ENCODE results near the gene TANGO6.

Gene TANGO6

DNA sequence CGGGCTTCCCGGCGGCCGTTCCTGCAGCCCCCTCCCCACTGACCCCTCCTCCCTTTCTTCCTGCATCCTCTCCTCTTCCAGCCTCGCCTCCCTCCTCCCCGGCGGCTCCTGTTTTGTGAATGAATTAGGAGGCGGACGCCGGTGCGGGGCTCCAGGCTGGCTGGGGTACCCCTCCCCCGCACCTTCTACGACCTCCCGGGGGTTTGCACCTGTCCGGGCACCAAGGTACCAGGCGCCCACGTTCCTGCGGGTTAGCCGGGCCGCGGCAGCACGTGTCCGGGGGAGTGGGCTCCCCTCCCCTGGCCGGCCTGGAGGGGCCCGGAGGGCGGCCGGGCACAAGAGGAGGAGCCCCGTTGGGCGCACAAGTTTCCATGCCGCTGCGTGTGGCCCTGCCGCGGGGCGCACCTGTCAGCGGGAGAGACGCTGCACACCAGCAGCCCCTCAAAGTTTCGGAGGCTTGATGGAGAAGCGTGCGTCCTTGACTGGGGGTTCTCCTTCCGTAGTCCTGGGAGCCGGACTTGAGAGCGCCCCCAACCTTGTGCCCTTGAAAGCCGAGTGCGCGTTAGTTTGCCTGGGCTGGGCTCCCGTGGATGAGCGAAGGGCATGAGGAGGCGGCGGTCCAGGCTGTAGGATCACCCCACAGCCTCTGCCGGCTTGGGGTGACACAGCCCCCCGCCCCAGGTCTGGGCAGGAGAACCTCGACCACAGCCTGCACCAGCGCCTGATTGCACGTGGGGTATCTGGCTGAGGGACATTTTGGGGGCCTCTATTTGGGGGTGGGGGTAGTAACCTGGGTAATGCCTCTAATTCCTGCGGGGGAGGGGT is 263.4 kb downstream of the TANGO6 start:
- no peak for DNase-seq

DNA sequence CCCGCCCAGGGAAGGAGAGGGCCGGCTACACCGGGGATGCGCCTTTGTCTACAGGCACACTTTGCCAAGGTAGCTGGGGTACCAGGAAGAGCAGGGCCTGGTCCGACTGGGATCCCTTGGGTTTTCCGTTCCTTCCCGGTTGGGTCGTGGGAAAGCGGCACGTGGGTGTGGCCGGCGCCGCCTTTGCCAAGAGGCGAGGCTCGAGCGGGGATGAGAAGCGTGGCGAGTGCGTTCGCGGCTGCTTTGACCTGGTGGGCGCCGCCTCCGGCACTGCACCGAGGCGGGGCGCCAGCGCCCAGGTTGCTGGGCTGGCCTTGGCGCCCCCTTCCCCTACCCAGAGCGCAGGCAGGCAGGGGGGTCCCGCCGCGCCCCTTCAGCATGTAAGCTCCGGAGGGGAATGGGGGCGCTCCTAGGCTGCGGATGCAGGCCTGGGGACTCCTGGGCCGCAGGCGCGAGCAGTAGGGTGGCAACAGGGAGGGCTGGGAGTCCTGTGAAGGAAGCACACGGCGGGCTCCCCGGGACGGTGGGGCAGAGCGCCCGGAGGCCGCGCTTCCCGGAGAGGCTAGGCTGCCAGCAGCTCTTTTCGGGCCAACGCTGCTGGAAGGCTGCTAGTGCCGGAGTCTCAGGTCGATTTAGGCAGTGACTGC is 264.1 kb downstream of the TANGO6 start:
- DNase-seq: no peak

DNA sequence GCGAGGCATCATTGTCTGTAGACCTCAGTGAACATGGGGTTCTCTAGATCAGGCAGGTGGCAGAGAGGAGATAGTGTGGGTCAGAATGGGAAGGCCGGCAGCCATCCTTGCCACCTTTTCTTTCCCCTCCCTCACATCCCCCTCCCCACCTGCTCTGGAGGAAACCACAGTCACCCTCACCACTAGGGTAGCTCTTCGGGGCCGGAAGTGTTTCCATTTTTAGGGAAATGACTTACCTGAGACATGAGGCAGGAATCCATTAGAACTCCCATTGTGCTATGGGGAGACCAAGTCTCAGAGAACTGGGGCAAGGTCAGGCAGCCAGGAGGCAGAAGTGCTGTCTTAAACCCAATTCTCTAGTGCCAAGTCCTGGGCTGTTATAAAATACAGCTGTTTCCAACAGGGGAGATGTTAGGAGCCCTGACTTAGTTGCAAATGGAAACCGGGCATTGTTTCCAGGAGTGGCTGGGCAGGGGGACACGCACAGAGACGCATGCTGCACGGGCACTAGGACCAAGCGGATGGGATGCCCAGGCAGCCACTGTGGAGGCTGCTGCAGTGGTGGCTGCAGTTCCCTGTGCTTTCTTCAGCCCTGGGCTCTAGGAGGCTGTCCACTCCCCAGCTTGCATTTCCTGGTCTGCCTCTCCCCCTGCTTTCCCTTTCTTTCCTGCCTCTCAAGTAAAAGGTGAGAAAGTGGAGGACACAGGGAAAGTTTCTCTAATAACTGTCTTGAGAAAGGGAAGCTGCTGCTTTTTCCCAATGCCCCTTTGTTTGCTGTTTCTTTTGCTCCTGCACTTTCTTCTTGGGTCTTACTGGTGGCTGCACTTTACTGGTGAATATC is 265.0 kb downstream of the TANGO6 start:
- no peak for DNase-seq

DNA sequence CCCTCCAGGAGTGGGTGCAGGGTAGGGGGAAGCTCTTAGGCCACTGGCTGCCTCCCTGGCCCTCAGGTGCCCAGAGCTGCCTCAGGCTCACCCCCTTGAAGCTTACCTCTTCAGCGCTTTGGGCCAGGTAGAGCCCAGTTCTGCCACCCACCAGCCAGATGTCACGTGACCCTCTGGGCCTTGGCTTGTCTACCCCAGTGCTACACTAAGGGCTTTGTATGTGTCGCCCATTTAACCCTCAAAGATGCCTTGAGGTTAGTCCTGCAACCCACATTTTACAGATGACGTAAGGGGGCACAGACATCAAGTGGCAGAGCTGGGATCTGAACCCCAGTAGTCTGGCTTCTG is 265.5 kb downstream of the TANGO6 start:
- DNase-seq: no peak

DNA sequence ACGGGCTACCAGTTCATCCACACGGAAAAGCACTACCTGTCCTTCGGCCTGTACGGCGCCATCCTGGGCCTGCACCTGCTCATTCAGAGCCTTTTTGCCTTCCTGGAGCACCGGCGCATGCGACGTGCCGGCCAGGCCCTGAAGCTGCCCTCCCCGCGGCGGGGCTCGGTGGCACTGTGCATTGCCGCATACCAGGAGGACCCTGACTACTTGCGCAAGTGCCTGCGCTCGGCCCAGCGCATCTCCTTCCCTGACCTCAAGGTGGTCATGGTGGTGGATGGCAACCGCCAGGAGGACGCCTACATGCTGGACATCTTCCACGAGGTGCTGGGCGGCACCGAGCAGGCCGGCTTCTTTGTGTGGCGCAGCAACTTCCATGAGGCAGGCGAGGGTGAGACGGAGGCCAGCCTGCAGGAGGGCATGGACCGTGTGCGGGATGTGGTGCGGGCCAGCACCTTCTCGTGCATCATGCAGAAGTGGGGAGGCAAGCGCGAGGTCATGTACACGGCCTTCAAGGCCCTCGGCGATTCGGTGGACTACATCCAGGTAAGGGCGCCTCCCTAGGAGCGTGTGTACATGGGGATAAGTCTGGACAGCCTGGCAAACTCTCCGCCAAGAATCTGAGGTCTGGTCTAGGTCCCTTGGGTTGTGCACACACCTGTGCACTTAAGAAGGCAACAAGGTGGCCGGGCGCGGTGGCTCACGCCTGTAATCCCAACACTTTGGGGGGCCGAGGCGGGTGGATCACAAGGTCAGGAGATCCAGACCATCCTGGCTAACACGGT is 266.3 kb downstream of the TANGO6 start:
- DNase-seq: no peak

DNA sequence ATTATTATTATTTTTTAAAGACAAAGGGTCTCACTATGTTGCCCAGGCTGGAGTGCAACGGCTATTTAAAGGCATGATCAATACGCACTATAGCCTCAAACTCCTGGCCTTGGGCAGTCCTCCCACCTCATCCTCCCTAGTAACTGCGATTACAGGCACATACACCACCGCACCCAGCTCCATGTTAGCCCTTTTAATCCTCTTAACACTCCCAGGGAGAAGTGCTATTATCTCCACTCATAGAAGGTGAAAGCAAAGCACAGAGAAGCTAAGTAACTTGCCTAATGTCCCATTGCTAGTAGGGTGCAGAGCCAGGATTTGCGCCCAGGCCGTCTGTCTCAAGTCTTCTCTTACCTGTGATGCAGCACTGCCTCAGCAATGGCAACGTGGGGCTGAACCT is 267.1 kb downstream of the TANGO6 start:
- no peak for DNase-seq

DNA sequence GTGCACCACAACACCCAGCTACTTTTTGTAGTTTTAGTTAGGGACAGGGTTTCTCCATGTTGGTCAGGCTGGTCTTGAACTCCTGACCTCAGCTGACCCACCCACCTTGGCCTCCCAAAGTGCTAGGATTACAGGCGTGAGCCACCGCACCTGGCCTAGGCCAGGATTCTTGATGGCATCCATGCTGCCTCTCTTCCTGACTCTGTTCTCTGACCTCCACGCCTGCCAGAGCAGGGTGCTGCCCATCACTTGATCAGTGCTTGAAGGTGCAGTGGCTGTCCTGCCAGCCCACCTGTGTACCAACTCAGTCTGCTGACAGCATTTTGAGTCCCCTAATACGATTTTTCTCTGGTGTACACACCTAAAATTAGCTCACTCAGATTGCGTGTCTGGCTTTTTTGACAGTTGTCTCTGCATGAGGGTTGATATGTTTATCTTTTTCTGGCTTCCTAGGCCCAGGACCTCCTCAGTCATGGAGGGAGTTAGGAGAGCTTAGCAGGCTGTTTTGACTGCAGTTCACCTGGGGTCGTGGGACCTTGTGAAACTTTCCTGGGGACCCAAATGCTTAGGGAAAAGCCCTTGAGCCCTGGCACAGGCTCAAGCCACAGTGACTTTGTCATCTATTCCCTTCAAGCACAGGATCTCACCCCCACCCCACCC is 268.0 kb downstream of the TANGO6 start:
- no peak for DNase-seq

DNA sequence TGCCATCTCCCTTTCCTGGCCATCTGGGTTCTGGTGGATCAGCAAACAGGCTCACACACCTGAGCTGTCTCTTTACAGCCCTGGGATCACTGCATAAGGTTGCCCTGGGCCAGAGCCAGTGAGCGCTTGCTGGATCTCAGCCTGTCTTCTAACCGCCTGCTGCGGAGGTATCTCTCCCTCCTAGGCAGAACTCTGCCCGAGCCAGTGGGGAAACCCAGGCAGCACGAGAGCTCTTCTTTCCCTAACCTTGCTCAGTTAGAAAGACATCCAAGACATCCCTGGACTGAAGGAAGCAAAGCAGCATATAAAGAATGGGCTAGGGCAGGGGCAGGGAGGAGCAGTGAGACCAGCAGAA is 268.5 kb downstream of the TANGO6 start:
- DNase-seq: no peak

DNA sequence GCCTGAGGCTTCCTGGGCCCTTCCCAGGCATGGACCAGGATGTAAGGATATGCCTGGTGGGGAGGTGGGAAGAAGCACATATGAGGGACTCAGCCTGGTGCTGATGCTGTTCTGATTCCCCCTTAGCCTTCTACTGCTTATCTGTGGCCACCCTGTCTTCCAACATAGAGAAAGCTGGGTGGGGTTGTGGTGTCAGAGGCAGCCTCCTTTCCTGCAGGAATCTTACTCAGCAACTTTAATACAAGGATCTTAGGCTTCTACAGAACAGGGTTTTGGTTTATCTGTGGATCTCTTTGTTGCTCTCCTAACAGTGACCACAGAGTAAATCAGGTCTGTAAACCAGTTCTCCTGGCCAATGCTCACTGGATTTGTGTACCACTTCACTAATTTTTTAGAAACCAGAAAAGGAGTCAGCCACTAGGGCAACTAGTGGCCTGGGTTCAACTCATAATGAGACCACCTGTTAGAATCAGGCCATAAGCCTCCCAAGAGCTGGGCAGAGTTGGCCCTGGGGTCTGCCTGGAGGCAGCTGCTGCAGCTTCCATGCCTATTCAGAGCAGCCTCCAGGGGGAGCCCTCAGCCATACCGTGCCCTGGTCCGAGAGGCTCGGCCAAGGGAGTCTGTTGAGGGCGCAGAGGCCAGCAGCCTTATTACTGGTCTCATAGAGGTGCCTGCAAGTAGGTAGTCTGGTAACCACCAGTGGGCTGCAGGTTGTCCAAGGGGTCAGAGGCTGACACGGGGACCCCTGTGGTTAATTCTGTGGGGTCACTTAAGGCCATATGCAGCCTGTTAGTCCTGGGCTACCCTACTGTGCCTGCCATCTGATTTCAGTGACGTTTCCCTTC is 269.2 kb downstream of the TANGO6 start:
- no peak for DNase-seq

DNA sequence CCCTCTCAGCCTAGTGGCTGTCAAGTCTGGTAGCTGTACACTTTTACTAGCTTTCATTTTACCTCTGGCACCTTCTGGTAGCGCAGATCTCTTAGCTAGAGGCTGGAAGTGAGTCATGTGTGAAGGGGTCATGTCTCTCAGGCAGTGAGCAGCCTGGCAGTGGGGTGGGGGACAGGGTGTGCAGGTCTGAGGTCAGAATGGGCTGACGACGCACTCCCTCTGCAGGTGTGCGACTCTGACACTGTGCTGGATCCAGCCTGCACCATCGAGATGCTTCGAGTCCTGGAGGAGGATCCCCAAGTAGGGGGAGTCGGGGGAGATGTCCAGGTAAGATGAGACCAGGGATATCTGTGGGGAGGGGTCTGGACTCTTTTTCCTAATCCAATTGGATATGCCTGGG is 269.9 kb downstream of the TANGO6 start:
- no peak for DNase-seq

DNA sequence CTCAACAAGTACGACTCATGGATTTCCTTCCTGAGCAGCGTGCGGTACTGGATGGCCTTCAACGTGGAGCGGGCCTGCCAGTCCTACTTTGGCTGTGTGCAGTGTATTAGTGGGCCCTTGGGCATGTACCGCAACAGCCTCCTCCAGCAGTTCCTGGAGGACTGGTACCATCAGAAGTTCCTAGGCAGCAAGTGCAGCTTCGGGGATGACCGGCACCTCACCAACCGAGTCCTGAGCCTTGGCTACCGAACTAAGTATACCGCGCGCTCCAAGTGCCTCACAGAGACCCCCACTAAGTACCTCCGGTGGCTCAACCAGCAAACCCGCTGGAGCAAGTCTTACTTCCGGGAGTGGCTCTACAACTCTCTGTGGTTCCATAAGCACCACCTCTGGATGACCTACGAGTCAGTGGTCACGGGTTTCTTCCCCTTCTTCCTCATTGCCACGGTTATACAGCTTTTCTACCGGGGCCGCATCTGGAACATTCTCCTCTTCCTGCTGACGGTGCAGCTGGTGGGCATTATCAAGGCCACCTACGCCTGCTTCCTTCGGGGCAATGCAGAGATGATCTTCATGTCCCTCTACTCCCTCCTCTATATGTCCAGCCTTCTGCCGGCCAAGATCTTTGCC is 271.1 kb downstream of the TANGO6 start:
- DNase-seq: no peak

DNA sequence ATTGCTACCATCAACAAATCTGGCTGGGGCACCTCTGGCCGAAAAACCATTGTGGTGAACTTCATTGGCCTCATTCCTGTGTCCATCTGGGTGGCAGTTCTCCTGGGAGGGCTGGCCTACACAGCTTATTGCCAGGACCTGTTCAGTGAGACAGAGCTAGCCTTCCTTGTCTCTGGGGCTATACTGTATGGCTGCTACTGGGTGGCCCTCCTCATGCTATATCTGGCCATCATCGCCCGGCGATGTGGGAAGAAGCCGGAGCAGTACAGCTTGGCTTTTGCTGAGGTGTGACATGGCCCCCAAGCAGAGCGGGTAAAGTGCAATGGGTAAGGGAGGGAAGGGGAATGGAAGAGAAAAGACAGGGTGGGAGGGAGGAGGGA is 271.6 kb downstream of the TANGO6 start:
- DNase-seq: no peak

DNA sequence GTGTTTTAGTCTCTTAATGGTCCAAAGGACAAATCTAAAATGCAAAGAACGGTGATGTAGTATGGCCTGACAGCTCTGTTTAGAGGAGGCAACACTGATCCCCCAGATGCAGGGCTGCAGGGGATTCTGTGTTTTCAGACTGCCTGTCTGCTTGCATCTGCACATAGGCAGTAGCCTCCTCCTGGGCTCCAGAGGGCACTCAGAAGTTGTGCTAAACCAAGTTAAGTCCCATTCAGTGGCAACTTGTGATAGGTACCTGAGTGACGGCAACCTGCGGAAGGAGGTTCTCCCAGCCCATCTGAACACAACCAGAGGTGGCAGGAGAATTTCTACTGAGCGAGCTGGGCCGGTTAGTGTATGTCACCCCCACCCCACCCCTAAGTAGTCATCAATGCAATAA is 272.0 kb downstream of the TANGO6 start:
- no peak for DNase-seq

DNA sequence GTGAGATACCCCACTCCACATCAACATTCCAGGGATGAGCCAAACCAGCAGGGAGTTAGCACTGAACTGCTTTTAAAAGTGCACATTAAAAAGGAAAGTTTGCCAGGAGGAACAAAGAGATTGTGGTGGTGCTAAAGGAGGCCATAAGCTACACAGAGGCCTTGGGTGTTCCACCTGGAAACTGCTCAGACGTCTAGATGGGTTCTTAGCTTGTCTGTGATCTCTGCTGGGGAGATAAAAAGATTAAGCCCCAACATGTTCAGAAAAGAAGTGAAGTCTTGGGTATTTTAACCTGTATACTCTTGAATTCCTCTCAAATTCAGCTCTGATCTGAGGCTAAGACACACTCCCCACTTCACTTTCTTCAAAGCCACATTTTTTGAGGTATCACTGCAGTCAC is 272.5 kb downstream of the TANGO6 start:
- DNase-seq: no peak

DNA sequence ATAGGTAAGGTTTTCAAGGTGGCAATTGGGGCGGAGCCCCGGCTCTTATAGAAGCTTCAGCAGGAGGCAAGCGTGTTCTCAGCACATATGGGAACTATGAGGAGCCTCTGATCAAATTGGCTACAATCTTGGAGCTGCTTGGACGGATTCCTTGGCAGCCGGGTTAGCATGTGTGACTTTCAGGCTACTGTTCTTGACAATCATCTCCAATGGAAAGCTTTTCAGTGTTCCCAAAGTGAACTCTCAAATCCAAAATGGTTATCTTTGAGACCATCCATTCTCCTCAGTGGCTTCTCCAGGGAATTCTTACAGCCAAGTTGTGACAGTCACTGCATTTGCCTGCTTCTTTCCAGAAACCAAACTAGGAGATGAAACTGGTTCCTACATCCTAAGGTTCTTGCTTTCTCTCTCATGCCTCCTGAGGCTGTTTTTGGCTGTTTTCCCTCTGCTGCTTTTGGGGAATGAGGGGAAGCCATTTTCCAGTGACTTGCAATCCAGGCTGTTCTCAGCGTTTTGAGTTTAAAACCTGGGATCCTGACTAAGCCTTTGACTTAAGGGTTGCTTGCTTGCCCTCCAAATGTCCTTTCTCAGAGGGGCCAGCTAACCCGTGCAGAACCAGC is 273.0 kb downstream of the TANGO6 start:
- no peak for DNase-seq

DNA sequence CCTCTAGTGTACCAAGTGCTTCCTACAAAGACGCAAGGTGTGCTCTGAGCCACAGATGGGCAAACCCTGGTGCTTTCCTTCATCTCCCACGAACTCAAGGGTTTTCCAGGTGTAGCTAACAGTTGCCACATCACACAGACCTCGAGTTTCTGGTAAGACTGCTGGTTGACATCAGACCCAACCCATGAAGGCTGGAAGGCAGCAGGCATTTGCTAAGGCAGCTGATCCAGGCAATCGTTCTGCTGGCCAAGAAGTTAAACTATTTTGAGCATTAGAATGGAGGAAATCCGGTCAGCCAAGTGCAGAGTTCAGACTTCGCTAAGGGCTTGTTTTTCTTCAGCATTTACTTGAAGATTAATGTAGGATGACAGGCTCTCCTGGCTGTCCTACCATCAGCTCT is 273.6 kb downstream of the TANGO6 start:
- no peak for DNase-seq

DNA sequence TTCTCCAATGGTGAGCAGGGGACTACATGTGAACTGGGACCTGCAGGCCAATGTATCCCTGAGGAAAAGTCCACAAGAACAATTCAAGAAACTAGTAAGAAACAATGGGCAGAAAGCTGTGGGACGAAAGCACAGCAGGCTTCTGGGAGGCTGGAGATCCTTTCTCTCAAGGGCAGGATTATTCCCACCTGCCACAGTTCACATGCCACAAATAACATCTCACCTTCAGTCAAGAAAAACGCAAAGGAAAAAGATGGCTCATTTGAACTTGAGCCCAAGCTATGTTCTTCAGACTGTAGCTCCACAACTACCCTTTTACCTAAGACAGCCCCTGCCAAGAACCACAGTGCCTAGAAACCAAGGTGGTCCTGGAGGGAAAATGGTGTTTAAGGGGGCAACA is 275.1 kb downstream of the TANGO6 start:
- DNase-seq: no peak

DNA sequence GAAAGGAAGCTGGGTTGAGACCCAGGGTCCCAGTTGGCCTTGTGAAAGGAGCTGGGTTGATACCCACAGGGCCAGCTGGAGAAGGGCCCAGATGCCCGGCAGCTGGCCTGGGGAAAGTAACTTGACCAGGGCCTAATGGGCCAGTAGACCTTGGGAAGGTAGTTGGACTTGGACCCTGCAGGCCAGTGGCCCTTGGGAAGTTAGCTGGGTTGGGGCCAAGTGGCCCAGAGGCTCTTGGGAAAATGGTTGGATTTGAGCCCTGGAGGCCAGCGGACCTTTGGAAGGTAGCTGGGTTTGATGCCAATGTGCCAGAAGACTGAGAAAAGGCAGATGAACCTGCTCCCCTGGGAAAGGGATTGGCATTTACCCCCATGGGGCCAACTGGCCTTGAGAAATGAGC is 275.7 kb downstream of the TANGO6 start:
- no peak for DNase-seq

DNA sequence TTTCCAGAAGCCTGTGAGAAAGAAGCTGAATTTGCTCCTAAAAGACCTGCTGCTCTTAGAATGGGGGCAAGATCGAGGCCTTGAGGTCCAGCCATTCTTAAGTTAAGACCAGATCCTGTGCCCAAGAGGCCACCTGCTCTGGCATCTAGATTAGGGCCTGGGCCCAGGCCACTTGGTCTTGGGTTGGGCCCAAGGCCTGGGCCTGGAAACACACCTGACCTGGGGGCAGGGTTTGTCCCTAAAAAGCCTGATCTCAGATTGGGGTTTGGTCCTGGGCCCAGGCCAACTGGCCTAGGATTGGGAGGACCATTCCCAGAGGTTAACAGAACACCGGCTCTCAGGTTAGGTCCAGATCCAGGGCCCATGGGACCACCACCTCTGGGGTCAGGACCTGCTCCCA is 276.2 kb downstream of the TANGO6 start:
- DNase-seq: no peak

DNA sequence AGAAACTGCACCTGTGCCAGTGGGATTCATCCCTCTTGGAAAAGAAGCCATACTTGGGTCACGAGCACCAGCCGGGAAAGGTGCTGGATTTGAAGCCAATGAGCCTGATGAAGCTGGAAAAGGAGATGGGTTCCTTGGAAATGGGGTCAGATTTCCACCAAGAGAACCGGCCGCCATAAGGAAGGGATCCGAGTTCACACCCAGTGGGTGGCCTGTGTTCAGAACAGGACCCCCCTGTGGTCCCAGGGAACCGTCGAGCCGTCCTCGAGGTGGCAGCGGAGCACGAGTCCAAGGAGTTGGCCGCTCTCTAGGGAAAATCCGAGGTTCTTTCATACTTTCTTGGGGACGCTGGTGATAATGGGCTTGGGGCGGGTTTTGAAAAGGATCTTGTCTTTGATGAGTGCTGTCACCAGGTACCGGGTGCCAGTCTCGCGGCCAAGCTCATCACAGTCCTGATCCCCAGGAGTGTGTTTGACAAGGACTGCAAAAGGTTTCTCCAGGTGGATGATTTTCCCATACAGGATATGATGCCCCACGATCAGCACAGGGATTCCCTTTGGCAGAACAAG is 276.8 kb downstream of the TANGO6 start:
- no peak for DNase-seq

All from NCI-H2029 (cell line).